ENCODE data around the gene IL25.
"Not testable (repeated sequence)": the region's sequence is repeated elsewhere in the genome, so short reads cannot be mapped to it uniquely, and the experiment has no call there.

GRCh38 chr14:23389871-23390270 lies 17.3 kb downstream of the IL25 start:
- TF ChIP-seq ZFP36 (IDR thresholded peaks at IDR 0.05; ENCODE audit: borderline replicate concordance, partially characterized antibody); ZSCAN20 (CRISPR knock-in tag; IDR thresholded peaks at IDR 0.05); CTCF (IDR thresholded peaks at IDR 0.05): not testable (repeated sequence)

Data from A549 (cell line).